Renal pelvis (tissue), 4 donors: ENCODE results near the gene SMG6. TPM values are rescaled to one million over a fixed set of nuclear protein-coding genes. Genes with fewer than 3 reads are reported as not detected.

Experiments
- DNase-seq: peaks from one replicate; pipeline ENCODE4 v3.0.0-alpha.2; 2013
- polyA plus RNA-seq, 3 donors: library from polyadenylated mRNA; unstranded; fragments of 120-200 nt; gene quantifications; one replicate each; pipeline ENCODE4 v1.2.1, GENCODE V29; 2013; ENCODE audit not compliant: insufficient read length in 3 of 3

Gene SMG6
- polyA plus RNA-seq, 3 donors: 31.9 to 38.1 (median 32.9) TPM

DNA sequence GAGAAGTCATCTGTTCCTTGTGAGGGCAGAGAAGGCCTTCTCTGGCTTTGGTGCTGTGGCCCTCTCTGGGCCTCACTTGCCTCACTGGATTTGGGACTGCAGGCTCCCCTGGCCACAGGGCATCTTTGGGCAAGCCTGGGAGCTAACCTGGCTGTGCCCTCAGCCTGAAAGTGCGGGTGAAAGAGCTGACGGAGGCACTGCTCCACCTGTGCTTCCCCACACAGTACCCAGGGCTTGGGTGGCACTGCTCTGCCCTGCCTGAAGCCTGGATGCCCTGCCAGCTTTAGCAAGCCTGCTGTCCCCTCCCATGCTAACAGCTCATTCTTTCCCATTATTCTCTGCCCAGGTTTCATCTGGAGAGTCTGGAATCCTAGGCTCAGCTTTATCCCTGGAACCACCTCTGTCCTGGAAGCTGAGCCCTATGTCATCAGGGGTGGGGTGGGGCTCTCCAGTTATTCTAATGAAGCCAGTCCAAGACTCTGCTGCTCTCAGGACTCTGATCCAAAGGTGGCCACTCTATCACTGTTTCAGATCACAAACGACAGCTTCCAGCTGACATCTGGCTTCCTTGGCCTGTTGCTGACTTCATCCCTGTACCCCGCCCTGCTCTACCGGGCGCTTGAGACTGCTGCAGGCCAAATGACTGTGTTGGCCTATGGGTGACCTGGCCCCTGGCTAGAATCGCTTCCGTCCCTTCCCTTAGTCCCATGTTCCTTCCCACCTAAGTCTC, 219.4 kb downstream of the SMG6 start:
- DNase-seq: no peak

DNA sequence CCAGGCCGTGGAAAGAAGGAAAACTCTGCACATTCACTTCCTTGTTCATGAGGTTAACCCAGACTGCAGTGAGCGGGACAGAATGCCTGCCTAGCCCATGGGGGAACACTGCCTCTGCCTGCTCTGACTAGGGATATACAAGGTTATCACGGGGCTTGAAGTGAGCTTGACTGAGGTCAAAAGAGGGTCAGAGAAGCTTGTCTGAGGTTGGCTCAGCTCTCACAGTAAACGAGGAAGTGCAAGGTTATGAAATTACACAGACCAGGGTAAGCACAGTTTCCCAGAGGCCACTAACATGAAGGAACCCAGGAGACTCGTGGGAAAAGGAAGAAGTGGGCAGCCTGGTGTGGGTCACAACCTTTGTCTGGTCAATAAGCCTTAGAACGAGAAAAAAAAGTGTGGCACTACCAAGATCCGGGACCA, 220.0 kb downstream of the SMG6 start:
- no peak for DNase-seq

DNA sequence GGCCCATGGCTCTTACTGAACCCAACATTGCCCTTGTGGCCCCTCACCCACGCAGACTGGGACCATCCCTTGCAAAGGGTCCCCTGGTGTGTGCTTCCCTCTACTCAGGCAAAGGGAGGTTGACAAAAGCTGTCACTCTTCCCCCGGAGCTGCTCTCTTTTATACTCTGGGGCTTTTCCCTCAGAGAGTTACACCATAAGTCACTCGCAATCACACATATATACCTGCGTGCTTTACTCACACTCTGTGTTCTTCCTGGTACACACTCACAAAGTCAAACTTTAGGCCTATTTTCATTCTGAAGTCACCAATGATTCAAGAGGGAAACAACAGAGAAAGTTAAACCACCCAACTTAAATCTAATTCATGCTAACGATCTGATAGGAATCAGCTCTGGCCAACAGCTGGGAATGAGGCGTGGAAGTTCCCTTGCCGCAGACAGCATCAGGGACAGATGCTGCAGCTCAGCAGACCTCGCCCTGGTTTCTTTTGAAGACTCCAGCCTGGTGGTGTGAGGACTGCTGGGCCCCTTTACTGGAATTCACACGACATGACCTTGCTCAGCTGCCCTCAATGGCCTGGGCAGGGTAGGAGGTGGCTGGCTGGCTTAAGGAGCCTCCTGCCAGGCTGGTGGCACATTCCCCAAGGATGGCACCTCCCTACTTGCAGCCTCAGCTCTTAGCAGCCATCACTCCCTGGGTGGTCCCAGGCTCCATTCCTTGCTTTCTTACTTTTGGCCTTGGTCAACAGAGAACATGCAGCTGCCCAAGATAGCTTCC, 221.4 kb downstream of the SMG6 start:
- no peak for DNase-seq

DNA sequence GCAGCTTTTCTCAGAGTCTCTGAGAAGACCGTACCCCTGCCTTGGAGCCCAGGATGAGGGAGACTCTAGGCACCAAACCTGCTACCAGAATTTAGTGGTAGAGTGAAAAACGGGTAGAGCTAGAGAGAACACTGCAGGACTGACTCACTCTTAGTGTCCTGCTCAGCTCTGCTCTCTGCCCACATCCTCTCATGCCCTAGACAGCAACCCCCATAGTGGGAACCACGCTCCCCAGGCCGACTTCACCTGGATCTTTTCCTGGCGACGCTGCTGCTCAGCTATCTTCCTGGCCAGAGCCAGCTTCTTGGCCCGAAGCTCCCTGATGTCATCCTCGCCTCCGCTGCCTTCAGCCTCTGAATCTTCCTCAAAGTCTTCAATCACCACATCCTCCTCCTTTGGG, 222.0 kb downstream of the SMG6 start:
- no peak for DNase-seq

DNA sequence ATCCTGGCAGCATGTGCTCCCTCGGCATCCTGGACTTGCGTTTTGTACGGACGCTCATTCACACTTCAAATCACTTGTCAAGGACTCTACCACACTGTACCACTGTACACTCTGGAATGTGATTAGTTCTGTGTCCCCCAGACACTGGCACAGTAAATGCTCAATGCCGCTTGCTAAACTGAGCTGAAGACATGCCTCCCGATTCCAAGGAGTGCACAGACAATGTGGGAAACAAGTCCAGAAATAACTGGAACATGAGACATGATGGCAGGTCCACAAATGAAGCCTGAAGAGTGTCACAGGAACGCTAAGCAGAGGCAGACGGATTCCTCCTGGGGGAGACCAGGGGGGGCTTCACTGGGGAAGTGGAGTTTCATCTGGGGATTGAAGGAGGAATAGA, 226.5 kb downstream of the SMG6 start:
- DNase-seq: no peak

DNA sequence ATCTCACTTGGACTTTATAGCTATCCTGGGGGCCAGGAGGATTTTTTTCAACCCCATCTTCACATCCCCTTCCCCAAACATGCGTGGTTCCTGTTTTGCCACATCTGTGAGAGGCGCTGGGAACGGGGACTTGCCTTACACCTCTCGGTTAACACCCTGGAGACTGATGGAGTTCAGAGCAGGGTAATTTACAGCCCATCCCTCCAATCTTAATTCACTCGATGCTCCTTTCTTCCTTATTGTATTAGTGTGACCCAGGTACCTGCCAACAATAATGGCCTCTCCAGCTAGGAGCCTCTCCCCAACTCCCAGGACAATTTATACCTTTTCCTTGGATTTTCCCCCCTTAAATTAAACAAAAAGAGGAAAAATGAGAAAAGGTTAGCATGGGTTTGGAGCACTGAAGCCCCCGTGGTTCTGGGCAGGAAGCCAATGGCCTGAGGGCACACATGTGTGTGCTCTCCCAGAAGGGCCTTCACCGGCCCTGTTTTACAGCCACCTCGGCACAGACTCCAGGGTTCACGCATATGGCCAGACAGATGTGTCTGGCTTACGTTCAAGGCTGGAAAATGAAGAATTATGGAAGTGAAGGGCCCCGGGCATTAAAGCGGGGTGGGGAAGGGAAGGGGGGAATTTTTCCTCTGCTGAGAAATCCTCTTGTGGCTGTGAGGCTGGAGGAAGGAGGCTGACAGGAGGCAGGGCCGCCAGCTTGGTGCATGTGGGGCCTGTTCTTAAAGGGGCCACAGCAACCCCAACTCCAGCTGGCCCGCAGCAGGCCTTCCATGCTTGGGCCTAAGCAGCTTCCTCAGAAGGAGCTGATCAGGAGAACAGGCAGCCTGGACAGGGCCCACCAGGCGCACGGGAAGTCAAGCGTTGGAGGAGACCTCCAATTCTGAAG, 227.2 kb downstream of the SMG6 start:
- no peak for DNase-seq

DNA sequence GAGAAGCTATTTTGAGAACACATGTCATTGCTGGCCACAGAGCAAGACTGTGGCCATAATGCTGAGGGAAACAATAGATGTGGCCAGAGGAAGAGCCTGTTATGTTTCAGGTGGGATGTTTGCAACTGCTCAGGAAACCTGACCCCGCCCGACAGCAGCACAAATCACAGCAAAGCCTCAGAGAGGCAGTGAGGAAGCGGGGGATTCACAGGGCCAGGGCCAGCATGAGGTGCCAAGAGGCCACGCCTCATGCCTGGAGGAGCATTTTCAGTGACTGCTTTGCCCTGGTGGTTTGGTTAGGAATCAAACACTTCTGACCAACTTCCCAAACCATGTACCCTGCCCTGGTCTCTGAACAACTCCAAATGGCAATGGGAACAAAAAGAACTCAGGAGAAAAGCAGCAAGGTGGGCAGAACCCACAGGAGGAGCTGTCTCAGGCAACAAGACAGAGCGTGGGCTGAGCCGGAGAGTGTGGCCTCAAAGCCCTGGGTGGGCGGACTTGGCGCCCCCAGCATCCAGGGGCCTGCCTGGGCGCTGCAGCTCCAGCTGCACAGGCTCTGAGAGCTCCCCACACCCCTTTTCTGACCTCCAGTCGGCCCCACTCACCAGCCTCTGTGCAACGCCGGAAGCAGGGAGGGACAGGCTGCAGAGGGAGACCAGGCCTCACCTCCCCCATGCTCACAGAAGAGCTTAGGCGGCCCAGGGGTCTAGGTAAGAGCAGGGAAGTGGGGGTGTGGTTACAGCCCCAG, 228.1 kb downstream of the SMG6 start:
- DNase-seq: no peak

DNA sequence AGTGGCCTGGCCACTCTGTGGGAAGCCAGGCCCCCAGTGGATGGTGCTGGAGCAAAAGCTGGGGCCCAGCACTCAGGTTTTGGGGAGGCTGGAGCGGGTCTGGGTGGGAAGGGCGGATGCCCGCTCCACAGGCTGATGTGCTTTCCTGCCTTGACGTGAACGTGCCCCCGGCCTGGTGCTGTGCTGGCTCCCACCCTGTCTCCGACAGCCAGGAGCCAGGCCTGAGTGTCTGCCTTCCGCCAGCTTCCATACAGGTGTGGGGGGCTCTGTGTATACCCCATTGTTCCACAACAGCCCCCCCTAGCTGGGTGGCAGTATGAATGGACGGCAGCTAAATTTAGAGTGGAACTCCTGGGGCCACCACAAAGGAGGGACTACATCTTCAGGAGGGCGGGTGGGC, 228.7 kb downstream of the SMG6 start:
- no peak for DNase-seq

DNA sequence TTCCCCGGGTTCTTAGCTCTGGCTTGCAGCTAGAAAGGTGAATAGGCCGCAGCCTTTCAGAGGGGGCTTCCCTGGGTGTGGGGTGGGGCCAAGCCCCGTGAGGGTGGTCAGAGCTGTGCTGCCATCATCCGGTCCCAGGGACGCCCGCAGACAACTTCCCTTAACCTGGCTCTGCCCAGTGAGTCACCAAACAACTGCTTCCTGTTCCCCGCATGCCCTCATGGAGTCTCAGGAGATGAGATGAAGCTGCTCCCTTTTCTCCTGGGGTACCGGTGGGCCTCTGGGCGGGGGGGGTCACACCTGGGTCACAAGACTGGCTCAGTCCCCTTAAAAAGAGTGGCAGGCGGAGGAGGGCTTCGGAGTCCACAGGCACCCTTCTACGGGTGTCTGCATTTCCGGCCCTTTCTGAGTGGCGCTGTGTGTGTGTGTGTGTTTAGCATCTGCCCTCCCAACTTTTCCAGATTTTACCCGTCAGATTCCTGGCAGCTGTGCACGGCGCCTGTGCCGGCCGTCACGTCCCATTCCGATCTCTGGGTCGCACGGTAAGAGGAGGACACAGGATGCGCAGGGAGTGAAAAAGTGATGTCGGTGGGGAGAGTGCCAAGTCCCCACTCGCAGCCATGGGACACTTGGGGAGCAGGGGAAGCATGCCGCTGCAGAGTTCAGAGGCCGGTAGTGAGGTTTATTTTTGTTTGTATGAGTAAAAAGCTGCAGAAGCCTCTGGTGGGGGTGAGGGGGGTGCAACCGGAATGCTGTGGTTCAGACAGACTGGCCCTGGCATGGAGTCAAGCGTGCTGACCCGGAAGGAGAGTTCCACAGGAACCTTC, 231.9 kb downstream of the SMG6 start:
- no peak for DNase-seq

DNA sequence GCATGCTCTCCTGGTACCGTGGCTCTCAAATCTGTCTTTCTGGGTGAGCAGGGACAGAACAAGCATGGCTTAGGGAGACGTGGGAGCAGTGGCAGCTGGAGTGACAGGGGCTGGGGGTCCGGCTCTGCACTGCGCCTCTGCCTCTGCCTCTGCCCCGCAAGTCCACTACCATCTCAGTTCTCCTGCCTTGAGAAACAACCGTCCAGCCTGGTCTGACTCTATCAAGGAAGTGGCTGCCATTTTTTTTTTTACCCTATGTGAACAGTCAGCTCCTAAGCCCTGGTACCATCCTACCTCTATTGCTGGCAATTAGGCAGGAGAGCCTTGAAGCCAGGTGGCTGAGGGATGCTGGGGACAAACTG, 232.6 kb downstream of the SMG6 start:
- DNase-seq: no peak

DNA sequence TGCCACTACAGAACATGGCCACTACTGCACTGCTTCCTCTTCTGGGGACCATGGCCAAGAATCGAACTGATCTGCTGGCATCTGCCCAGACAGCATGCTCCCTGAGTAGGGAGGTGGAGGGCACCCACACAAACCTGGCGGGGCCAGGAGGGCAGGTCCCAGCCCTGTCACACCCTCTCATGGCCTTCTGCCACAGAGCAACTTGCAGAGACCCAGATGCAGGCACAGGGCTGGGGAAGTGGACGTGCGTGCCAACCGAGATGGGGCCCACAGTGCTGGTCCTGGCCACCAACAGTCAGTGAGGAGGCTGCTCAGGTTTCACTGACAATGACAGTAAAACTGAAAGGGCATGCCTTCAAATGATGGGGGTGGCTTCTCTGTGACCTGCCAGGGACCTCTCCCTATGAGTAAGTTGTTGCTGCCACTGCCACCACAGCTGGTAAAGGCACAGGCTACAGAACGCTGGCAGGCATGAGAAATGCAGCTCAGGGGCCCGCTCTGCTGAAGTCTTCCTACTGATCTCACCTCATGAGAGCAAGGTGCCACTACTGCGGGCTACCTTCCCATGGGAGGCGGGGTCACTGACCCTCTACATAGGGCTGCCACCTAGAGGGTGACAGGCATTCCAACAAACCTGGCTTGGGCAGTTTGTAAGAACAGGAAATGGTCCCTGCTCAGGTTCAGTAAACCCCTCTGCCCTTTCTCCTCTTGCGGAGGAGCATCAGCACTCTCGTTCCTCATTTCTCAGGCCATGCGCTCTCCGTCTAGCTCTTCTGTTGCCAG, 233.2 kb downstream of the SMG6 start:
- DNase-seq: no peak

DNA sequence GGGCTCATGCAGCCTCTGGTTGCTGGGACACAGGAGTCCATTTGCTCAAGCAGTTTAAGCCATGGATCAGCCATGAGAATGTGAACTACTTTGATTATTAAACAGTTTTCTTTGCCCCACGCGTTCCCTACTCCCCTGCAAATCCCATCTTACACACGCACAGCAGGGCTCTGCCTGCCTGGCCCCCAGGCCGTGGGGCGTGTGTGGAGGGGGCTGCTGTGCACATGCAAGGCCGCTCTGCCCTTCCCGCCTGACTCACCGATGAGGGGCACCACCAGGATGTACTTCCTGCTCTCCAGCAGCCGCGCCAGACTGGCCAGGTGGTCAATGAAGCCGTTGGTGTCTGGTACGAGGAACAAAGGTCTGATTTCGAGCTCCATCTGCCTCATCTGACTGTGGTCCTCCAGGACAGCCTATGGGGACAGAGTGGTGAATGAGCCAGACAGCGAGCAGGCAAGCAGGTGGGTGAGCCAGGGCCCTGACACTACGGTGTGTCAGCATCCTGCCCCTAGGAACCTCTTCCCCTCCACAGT, 235.0 kb downstream of the SMG6 start:
- no peak for DNase-seq

DNA sequence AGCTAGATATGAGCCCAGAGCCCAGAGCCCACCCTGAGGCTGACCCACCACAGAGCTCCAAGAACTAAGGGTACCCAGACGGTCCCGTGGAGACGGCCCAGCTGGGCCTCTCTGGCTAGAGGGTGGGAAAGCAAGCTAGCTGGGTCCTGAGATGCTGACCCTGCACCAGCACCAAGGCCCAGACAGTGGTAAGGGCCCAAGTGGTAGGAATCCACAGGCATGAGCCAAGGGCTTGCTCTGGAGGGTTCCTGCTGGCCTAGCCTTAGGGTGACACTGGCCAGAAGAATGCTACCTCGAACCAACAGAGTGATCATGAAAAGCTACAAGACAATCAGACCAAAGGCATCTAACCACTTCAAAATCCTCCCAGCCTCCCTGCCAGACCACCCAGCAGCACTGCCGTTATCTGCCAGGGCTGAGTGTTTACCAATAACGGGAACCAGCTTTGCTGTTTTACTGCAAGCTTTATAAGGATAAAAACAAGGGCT, 235.5 kb downstream of the SMG6 start:
- DNase-seq: no peak

DNA sequence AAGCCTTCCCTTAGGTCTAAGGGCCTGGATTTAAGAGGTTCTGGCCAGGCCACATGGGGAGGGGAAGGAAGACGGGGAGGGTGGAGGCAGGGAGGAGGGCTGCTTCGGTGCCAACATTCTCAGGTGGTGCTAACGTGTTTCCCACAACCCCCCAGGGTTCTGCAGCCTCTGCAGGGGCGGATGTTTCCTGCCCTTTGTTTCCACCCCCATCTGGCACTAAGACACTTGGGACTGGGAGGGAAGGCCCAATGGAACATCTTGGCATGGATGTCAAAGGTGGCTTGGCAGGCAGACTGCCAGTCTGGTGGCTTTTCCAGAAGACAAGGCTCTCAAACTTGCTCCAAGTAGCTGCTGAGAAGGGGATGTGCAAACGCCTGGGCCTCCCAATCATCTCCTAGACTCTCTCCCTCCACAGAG, 236.0 kb downstream of the SMG6 start:
- no peak for DNase-seq

DNA sequence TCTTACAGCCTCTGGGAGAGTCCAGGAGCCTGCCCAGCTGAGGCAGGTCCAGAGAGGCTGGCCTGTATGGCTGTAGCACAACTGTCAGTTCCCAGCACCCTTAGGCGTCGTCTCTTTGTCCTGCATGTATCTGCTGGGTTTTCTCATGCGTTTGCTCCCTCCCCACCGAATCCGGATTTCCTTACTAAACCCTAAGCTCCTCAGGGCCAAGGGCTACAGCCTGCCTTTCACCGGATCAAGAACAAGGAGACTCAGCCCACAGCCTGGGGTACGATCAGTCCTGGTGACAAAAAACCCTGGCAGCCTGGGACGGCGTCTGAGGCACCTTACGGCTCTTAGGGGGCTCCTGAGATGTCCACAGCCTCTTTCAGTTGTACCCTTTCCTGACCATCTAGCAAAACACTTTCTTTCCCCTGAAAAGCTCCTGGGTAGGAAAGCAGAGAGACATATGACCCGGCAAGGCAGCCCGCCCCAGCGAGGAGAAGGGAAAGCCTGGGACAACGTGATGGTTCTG, 236.5 kb downstream of the SMG6 start:
- DNase-seq: no peak

DNA sequence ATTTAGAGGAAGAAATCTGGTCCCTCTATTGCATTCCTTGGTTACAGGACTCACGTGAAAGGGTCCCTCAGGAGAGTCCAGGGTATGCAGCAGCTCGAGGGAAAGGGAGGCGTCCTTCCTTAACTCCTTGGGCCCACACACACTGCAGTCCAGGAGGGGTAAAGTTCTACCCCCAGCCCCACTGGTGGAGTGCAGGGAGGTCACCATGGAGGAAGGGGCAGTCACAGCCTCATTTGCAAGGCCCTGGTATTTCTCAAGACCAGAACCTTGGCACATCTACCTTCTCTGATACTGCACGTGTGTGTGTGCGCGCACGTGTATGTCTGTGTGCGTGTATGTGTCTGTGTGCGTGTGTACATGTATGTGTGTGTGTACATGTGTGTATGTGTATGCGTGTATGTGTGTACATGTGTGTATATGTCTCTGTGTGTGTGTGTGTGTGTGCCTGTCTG, 237.6 kb downstream of the SMG6 start:
- no peak for DNase-seq

DNA sequence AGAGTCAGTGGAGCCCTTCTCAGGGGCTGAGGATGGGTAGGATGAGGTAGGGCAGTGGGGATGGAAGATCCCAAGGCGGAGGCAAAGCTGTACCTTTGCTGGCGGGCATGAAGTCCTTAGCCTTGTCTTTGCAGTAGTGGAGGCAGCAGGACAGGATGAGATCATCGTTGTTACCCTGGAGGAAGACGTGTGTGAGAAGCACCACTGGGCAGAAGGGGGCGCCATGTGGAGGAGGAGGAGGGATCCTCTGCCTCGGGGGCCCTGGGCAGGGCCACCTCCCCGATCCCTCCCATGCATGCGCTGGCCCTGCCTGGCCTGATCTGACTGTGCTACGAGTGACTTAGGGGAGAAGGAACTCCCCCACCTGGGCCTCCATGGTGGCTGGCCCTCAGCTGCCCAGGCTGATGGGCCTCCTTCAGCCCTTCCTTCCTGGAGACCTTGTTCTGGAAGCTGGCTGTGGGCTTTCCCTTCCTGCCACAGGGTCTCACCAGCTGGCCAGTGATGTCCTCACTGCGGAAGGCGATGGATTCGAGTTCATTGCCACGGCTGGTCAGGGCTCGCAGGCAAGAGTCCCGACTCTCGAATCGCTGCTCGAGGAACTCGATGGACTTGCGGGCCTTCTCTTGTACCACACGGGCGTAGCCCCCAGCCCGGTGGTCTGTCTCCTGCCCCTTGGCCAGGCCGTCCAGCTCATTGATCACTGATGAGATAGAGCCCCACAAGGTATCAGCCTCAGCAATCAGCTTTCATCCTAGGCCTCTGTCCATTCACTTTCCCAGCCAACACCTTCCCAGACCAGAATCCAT, 238.4 kb downstream of the SMG6 start:
- DNase-seq: no peak

DNA sequence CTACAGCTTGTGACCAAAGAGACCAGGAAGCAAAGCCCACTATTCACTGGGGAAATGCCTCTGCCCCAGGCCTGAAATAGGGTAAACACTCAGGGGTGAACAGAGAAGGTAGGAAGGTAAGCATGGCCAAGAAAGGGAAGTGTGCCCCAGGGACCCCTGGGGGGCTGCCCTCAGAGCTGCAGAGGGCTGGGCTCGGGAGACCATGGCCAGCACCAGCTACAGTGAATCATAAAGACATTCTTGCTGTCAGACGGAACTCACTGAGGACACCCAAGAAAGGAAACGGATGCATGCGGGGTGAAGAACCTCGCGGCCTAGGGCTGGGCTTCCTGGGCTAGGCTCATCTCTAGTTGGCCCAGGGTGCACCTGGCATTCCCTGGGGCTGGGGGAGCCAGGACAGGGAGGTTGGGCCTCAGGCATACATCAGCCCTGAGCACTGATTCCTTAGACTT, 239.0 kb downstream of the SMG6 start:
- DNase-seq: no peak
